ENCODE data around the gene NT5DC3.

NT5DC3 gene

GRCh38 chr12:103785243-103786031 is 55.6 kb downstream of the NT5DC3 start:
- in situ Hi-C loops (cut with MboI; ENCODE audit: low sequenced_read_pairs): no loop called here

DNA sequence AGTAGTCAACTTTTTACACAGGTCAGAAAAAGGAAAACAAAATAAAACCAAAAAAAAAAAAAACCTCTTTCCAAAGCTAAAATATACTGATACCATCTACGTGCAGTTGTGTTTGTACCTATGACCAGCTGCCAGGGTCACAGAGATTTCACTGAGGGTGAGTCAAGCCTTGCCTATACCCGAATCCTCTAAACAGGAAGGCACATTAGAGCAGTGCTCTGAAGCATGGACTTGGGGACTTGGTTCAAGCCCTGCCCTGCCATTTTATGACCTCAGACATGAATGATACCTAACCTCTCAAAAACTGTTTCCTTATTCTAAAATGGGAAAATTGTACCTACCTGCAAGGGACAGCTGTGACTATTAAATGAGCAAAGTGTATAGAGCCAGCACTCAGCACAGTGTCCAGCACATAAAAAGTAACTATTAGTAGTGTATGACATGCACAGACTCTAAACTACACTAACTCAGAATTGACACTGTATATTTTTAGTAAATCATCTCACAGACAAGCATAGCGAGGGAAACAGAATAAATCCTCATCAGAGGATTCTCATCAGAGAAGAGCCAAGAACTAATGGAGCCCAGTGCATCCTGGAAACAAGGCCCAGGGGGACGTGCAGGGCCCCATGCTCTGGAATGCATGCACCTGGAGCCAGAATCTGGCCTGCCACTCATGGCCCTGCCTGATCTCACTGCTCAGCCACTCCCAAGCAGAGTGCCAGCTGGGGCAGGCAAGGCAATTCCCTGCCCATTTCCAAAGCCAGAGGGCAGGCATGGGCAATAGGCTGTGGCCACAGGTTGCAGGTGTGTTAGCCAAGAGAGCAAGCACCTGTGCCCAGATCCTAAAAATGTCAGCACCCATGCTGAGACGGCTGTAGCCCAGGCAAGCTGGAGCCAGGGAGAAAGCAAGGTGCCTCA is 57.0 kb downstream of the NT5DC3 start:
- in situ Hi-C loops (cut with MboI; ENCODE audit: low sequenced_read_pairs): no loop called here

GRCh38 chr12:103782399-103782798 is 58.6 kb downstream of the NT5DC3 start:
- in situ Hi-C loops (cut with MboI; ENCODE audit: low sequenced_read_pairs): no loop called here

GRCh38 chr12:103780992-103781391 is 60.0 kb downstream of the NT5DC3 start:
- in situ Hi-C loops (cut with MboI; ENCODE audit: low sequenced_read_pairs): no loop called here

DNA sequence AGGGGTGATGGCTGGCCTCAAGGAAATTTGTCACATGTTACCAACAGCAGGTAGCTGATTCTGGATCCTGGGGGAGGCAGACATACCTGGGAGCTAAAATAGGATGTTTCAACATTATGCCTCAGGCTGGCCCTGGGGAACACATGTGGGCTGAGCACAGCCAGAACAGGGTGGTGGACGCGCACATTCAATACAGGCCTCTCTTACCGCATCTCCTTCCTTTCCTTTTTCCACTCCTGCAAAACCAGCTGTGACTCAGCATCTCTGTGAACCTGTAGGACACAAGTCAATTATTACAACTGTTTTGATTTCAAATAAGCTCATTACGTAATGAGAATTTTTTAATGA is 61.0 kb downstream of the NT5DC3 start:
- in situ Hi-C loops (cut with MboI; ENCODE audit: low sequenced_read_pairs): no loop called here

- in situ Hi-C loops (cut with MboI; ENCODE audit: low sequenced_read_pairs): no loop called here
These were observed 61.5 kb downstream of the NT5DC3 start for GRCh38 chr12:103779410-103780092.

DNA sequence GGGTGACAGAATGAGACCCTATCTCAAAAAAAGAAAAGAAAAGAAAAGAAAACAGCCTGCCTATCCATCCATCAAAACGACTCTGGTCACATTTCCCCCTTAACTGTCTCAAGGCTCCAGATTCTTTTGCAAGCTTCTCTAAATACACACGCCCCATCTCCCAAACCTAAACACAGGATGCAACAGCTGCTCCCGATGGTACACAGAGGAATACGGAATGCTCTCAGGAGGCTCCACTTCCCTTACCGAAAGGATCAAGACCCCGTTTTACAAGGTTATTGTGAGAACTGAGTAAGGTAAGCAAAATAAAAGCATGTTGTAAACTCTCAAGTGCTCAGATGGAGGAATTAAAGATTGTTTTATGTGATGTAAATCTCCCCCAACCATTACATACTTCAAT is 62.3 kb downstream of the NT5DC3 start:
- in situ Hi-C loops (cut with MboI; ENCODE audit: low sequenced_read_pairs): no loop called here

- in situ Hi-C loops (cut with MboI; ENCODE audit: low sequenced_read_pairs): no loop called here
These were observed 66.0 kb downstream of the NT5DC3 start for GRCh38 chr12:103774977-103775560.

- in situ Hi-C loops (cut with MboI; ENCODE audit: low sequenced_read_pairs): no loop called here
These were observed 67.7 kb downstream of the NT5DC3 start for GRCh38 chr12:103773109-103773910.

- in situ Hi-C loops (cut with MboI; ENCODE audit: low sequenced_read_pairs): no loop called here
These were observed 68.5 kb downstream of the NT5DC3 start for GRCh38 chr12:103772367-103773108.

GRCh38 chr12:103771466-103771865 is 69.6 kb downstream of the NT5DC3 start:
- in situ Hi-C loops (cut with MboI; ENCODE audit: low sequenced_read_pairs): no loop called here

DNA sequence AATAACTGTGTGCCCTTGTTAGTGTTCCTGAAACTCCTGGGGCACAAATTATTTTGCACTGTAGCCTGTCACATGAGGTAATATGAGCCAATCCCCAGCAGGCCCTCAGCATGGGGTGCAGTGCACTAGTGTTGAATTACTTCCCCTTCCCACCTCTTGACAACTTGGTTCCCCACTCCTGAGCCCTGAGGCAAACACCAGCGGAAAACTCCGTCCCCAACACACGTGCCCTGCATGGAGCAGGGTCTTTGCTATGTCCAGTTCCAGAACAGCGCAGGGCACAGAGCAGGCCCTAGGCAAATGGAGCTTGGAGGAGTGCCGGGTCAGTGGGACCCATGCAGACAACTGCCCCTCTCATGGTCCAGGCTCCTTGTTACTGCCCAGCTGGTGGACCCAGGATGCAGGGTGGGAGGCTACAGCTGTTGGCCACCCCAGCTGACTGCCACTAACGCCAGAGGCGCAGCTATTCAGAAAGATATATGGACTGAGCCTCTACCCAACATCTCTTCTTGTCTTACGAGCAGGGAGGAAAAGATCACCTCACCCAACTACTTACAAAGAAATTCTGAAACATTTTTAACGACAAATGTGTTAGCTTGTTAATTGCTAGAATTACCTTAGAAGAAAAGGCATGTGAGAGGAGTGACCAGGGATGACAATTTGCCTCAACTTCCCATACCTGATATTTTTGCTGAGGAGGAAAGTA is 71.6 kb downstream of the NT5DC3 start:
- in situ Hi-C loops (cut with MboI; ENCODE audit: low sequenced_read_pairs): no loop called here

- in situ Hi-C loops (cut with MboI; ENCODE audit: low sequenced_read_pairs): no loop called here
These were observed 72.4 kb downstream of the NT5DC3 start for GRCh38 chr12:103768467-103769123.

DNA sequence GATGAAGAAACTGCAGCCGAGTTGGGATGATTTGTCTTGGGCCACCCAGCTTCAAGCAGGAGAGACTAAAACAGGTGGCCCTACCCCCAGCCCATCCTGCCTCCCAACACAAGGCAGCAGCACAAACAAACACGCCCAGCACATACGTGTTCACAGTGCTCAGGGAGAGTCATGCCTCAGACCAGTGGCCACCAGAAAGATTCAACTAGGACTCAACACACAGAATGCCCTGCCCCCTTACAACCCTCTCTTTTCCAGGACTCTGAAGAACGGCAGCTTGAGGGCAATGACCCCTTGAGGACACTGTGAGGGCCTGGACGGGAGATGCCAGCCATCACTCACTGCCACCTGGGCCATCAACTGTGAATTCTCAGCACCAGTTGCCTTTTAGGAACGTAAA is 75.0 kb downstream of the NT5DC3 start:
- in situ Hi-C loops (cut with MboI; ENCODE audit: low sequenced_read_pairs): no loop called here

DNA sequence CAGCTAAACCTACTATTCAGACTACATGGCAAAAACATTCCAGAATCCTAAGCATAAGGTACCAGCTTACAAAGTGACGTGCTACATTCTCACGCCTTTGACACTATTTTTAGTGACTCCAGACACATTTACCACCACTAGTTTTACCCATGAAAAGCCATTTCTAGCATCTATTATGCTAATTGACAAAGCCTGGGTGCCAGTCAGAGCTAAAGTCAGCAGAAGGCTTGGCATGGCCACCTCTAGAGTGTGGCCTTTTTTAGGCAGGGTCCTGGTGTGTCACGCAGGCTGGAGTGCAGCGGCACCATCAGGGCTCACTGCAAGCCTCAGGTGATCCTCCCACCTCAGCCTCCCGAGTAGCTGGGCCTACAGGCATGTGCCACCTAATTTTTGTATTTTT is 75.7 kb downstream of the NT5DC3 start:
- in situ Hi-C loops (cut with MboI; ENCODE audit: low sequenced_read_pairs): no loop called here

DNA sequence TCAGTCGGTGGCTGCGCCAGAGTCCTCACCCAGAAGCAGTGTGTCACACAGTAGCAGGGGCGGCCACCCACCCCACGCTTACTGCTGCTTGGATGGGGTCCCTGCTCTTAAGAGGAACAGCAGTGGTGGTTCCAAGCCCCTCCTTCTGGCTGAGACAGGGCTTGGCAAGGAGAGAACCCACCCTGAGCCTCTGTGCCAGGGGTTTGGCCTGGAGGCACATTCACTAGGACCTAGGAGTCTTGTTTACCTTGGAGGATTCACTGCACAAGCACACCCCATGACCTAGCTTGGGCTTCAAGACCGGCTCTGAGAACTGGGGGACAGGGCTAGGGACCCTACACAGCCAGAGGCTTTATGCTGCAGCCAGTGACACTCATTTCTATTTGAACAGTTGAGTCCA is 78.6 kb downstream of the NT5DC3 start:
- in situ Hi-C loops (cut with MboI; ENCODE audit: low sequenced_read_pairs): no loop called here

DNA sequence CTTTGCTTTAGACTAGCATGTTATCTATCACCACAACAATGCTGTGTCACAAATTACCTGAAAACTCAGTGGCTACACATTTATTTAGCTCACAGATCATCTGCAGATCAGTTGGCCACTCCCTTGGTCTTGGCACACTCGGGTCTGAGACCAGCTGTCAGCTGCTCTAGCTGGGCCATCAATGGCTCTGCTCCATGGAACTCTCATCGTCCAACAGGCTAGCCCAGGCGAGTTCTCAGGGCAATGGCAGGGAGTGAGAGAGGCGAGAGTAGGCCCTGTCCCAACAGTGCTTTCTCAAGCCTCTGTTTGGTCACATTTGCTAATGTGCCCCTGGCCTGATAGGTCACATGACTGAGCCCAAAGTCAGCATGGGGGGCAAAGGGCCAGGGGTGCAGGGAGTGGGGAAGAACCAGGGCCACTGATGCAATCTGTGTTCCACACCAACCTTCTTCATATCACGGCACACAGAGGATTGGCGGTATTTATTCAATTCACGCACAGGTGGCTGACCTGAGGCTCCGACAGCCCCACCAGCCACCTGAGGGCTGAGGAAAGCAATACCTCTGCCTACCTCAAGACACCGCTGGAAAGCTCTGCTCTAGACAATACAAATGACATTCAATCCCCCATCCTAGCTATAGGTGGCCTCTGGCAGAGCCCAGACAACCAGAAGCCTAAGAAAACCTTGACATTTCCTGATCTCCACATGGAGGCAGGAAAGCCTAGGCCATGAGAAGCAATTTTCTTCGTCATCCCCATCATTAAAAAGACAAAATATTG is 82.5 kb downstream of the NT5DC3 start:
- in situ Hi-C loops (cut with MboI; ENCODE audit: low sequenced_read_pairs): no loop called here

DNA sequence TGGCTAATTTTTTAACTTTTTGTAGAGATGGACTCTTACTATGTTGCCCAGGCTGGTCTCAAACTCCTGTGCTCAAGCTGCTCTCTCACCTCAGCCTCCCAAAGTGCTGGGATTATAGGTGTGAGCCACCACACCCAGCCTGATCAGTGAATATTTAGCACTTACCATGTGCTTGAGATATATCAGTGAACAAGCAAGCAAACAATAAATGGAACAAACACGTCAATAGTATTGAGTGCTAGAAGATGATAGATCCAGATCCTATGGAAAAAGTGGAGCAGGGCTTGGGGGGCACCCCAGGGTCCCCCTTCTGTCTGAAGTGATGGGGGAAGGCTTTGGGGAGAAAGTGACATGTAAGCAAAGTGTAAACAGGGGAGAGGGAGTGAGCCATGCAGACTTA is 83.8 kb downstream of the NT5DC3 start:
- in situ Hi-C loops (cut with MboI; ENCODE audit: low sequenced_read_pairs): no loop called here

Measured in HL-60/S4 treated with phorbol 12-myristate 13-acetate at 8.2 ng/mL for 4 days and 3 days (cell line).